ENCODE data around the gene MUC5B.

Gene MUC5B

DNA sequence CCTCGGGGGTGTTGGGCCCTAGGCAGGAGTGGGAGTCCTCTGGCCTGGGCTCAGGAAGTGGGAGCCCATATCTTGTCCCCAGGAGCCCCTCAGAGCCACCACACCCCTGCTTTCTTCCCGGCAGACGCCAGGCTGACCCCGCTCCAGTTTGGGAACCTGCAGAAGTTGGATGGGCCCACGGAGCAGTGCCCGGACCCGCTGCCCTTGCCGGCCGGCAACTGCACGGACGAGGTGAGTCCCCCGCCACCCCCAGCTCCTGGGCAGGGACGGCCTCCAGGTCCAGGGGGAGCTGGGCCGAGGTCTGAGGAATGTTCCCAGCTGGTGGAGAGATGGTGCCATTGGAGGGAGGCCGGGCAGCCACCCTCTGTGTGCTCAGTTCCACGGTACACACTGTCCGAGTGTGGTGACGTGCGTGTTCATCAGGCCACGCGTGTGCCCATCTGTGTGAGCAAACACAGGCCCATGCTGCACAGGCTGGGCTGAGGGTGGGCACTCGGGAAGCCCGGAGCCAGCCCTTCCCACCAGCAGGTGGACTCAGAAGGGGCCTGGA is 4.8 kb downstream of the MUC5B start:
- H3K9me3 ChIP-seq (ENCODE audit: control insufficient read depth, low read depth, low read length) = no peaks in the 10 kb centered on the region
- H3K4me1 ChIP-seq (ENCODE audit: control insufficient read depth, low read depth, low read length) = peaks cover 4% of the 10 kb centered on the region

DNA sequence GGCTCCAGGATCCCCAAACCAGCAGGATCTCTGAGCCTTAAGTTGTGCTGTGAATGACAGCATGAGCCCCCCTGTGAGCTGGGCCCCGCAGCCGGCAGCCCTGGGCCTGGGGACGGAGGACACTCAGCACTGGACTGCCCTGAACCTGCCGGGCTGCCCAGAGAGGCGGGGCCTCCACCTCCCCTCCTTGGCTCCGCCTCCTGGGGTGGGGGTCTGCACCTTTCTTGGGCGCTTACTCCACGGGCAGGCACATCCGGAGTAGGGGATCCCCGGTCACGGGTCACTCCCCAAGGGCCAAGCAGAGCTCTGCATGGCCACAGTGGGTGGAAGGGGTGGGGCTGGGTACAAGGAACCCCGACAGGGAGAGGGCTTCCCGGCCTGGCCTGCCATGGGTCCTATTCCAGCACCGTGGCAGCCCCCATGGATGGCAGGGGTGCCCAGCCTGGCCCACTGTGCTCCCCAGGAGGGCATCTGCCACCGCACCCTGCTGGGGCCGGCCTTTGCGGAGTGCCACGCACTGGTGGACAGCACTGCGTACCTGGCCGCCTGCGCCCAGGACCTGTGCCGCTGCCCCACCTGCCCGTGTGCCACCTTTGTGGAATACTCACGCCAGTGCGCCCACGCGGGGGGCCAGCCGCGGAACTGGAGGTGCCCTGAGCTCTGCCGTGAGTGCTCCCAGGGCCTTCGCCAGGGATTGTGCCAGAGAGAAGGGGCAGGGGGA is 5.4 kb downstream of the MUC5B start:
- Histone ChIP-seq H3K27ac (ENCODE audit: low read length) (no peak overlapping the region), H3K27me3 (ENCODE audit: control insufficient read depth, insufficient read depth, low read length) (no peaks in the 10 kb centered on the region), H3K36me3 (ENCODE audit: control insufficient read depth, low read depth, low read length) (no peaks in the 10 kb centered on the region), H3K9me3 (ENCODE audit: control insufficient read depth, low read depth, low read length) (no peaks in the 10 kb centered on the region), H3K9ac (ENCODE audit: low read length) (no peak overlapping the region), H3K4me1 (ENCODE audit: control insufficient read depth, low read depth, low read length) (peaks cover 4% of the 10 kb centered on the region), H3K4me3 (ENCODE audit: low read length) (no peak overlapping the region)

More for the DNA sequence above, 4.8 kb downstream of the MUC5B start:
- H3K36me3 ChIP-seq (ENCODE audit: control insufficient read depth, low read depth, low read length) = no peaks in the 10 kb centered on the region
- no peak overlapping the region for H3K27ac ChIP-seq (ENCODE audit: low read length)
- no peak overlapping the region for H3K4me3 ChIP-seq (ENCODE audit: low read length)
- no peaks in the 10 kb centered on the region for H3K27me3 ChIP-seq (ENCODE audit: control insufficient read depth, insufficient read depth, low read length)
- H3K9ac ChIP-seq (ENCODE audit: low read length) = no peak overlapping the region

DNA sequence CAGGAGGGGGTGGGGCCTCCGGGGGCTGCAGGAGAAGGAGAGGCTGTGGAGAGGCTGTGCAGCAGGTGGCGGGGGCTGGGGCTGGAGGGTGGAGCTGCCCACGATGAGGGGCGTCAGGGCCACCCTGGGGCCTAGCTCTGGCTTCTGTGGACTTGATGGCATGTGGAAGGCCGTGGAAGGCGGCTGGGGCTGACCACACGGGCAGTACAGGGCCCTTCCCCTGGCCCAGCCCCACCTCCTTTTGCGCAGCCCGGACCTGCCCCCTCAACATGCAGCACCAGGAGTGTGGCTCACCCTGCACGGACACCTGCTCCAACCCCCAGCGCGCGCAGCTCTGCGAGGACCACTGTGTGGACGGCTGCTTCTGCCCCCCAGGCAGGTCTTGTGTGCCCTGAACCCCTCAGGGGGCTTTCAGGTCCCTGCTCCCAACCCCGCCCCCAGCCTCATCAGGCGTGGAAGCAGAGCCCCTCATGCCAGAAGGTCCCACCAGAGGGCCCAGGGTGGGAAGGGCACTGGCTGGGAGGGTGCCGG is 6.1 kb downstream of the MUC5B start:
- Histone ChIP-seq H3K9ac (ENCODE audit: low read length) (no peak overlapping the region), H3K4me3 (ENCODE audit: low read length) (no peak overlapping the region), H3K27ac (ENCODE audit: low read length) (no peak overlapping the region), H3K9me3 (ENCODE audit: control insufficient read depth, low read depth, low read length) (no peaks in the 10 kb centered on the region), H3K27me3 (ENCODE audit: control insufficient read depth, insufficient read depth, low read length) (no peaks in the 10 kb centered on the region), H3K4me1 (ENCODE audit: control insufficient read depth, low read depth, low read length) (peaks cover 4% of the 10 kb centered on the region), H3K36me3 (ENCODE audit: control insufficient read depth, low read depth, low read length) (no peaks in the 10 kb centered on the region)

DNA sequence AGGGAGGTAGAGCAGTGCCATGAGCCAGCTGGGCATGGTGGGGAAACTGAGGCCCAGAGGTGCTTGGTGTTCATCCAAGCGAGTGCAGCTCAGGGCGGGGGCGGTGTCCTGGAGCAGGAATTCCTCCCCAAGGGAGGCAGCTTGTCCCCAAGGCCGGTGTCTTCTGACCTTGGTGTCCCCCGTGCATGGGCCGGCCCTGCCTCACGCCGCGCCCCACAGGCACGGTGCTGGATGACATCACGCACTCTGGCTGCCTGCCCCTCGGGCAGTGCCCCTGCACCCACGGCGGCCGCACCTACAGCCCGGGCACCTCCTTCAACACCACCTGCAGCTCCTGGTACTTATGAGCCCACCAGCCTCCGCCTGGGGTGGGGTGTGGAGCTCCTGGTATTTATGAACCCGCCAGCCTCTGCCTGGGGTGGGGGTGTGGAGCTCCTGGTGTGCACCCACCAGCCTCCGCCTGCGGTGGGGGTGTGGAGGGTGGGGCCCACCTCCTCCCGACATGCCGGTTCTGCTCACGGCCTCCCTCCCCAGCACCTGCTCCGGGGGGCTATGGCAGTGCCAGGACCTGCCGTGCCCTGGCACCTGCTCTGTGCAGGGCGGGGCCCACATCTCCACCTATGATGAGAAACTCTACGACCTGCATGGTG is 6.7 kb downstream of the MUC5B start:
- no peak overlapping the region for H3K4me3 ChIP-seq (ENCODE audit: low read length)
- peaks cover 3% of the 10 kb centered on the region for H3K4me1 ChIP-seq (ENCODE audit: control insufficient read depth, low read depth, low read length)
- no peaks in the 10 kb centered on the region for H3K9me3 ChIP-seq (ENCODE audit: control insufficient read depth, low read depth, low read length)
- H3K27me3 ChIP-seq (ENCODE audit: control insufficient read depth, insufficient read depth, low read length) = no peaks in the 10 kb centered on the region
- no peak overlapping the region for H3K9ac ChIP-seq (ENCODE audit: low read length)
- no peak overlapping the region for H3K27ac ChIP-seq (ENCODE audit: low read length)
- H3K36me3 ChIP-seq (ENCODE audit: control insufficient read depth, low read depth, low read length) = no peaks in the 10 kb centered on the region

DNA sequence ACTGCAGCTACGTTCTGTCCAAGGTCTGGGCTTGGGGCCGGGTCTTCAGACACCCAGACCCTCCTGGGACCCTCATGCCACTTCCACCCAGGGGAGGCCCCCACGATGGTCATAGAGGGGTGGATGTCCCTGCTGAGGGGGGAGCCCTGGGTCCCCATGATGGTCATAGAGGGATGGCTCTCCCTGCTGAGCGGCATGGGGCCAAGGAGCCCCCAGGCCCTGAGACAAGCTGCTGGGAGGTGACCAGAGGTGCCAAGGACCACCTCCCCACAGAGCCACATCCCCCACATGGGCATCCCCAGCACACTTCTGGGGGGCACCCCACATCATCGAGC is 7.2 kb downstream of the MUC5B start:
- H3K9me3 ChIP-seq (ENCODE audit: control insufficient read depth, low read depth, low read length) = no peaks in the 10 kb centered on the region
- H3K27me3 ChIP-seq (ENCODE audit: control insufficient read depth, insufficient read depth, low read length) = no peaks in the 10 kb centered on the region
- no peak overlapping the region for H3K9ac ChIP-seq (ENCODE audit: low read length)
- no peak overlapping the region for H3K4me3 ChIP-seq (ENCODE audit: low read length)
- H3K27ac ChIP-seq (ENCODE audit: low read length) = no peak overlapping the region
- no peaks in the 10 kb centered on the region for H3K36me3 ChIP-seq (ENCODE audit: control insufficient read depth, low read depth, low read length)
- no peaks in the 10 kb centered on the region for H3K4me1 ChIP-seq (ENCODE audit: control insufficient read depth, low read depth, low read length)

DNA sequence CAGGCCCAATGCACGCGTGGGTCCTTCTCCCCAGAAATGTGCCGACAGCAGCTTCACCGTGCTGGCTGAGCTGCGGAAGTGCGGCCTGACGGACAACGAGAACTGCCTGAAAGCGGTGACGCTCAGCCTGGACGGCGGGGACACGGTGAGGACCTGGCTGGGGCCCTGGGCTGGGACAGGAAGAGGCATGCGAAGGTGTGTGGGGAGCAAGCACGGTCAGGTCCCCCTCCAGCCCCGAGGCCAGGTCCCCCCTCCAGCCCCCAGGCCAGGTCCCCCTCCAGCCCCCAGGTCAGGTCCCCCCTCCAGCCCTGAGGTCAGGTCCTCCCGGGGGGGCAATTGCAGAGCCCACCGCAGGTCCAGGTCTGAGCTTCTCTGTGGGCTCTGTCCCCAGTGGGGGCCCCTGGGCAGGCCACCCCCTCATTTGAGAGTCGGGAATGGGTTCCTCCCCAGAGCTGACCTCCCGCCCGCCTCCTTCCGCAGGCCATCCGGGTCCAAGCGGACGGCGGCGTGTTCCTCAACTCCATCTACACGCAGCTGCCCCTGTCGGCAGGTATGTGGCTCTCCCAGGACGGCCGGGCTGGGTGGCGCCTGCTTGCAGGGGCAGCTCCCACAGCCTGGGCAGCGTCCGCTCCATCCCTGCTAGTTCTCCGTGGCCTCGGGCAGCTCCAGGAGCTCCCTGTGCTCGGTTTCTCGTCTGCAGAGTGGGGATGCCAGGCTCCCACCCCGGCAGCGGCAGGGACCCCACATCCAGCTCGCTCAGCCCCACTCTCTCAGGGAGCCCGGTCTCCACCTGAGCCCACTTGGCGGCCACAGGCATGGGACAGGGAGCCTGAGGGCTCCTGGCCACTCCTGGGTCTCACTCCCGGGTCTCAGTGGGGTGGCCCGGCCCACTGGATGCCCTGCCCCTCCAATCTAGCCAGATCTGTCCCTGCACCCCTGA is 7.9 kb downstream of the MUC5B start:
- no peaks in the 10 kb centered on the region for H3K27me3 ChIP-seq (ENCODE audit: control insufficient read depth, insufficient read depth, low read length)

DNA sequence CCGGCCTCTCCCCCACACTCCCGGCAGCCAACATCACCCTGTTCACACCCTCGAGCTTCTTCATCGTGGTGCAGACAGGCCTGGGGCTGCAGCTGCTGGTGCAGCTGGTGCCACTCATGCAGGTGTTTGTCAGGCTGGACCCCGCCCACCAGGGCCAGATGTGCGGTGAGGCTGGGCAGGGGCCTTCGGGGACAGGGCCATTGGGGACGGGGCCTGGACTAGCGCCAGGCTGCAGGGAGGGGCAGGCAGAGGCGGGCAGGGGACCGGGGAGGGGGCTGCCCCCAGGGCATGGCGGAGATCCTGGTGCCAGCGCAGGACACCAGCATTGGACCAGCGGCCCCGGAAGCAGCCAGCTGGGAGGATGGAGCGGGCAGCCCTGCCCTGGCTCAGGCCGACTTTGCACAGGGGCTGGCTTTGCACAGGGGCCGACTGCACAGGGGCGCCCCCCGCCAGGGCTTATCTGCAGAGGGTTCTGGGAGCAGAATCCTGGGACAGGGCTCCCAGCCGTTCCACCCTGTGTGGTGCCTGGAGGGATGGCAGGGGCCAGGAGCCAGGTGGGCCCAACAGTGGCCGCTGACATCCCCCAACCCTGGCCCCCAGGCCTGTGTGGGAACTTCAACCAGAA is 8.6 kb downstream of the MUC5B start:
- no peaks in the 10 kb centered on the region for H3K27me3 ChIP-seq (ENCODE audit: control insufficient read depth, insufficient read depth, low read length)
- H3K4me3 ChIP-seq (ENCODE audit: low read length) = no peak overlapping the region
- no peaks in the 10 kb centered on the region for H3K36me3 ChIP-seq (ENCODE audit: control insufficient read depth, low read depth, low read length)

More for the DNA sequence above, 7.9 kb downstream of the MUC5B start:
- Histone ChIP-seq H3K9ac (ENCODE audit: low read length) (no peak overlapping the region), H3K4me3 (ENCODE audit: low read length) (no peak overlapping the region), H3K27ac (ENCODE audit: low read length) (no peak overlapping the region), H3K4me1 (ENCODE audit: control insufficient read depth, low read depth, low read length) (no peaks in the 10 kb centered on the region), H3K9me3 (ENCODE audit: control insufficient read depth, low read depth, low read length) (no peaks in the 10 kb centered on the region), H3K36me3 (ENCODE audit: control insufficient read depth, low read depth, low read length) (no peaks in the 10 kb centered on the region)

DNA sequence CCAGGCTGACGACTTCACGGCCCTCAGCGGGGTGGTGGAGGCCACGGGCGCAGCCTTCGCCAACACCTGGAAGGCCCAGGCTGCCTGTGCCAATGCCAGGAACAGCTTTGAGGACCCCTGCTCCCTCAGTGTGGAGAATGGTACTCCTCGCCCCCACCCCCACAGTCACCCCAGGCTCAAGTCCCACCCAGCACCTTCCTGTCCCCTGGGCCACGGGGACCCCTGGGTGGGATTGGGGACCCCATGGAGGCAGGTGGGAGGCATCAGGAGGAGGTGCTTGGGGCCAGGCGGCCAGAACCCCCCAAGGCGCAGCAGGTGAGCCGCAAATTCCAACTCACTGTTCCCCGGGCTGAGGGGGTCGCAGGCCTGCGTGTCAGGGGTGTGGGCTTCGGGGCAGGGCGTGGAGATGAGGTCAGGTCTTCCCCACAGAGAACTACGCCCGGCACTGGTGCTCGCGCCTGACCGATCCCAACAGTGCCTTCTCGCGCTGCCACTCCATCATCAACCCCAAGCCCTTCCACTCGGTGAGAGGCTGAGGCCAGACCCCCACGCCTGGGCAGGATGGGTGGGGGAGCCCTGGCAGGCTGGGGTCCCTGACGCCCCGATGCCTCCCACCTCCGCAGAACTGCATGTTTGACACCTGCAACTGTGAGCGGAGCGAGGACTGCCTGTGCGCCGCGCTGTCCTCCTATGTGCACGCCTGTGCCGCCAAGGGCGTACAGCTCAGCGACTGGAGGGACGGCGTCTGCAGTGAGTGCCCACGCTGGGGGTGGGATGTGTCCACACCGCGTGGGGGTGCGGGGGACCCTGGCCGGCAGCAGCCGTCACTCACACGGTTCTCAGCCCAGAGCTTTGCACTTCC is 9.4 kb downstream of the MUC5B start:
- Histone ChIP-seq H3K36me3 (ENCODE audit: control insufficient read depth, low read depth, low read length) (no peaks in the 10 kb centered on the region), H3K27ac (ENCODE audit: low read length) (no peak overlapping the region), H3K9ac (ENCODE audit: low read length) (no peak overlapping the region), H3K9me3 (ENCODE audit: control insufficient read depth, low read depth, low read length) (no peaks in the 10 kb centered on the region), H3K4me3 (ENCODE audit: low read length) (no peak overlapping the region), H3K27me3 (ENCODE audit: control insufficient read depth, insufficient read depth, low read length) (no peaks in the 10 kb centered on the region), H3K4me1 (ENCODE audit: control insufficient read depth, low read depth, low read length) (no peaks in the 10 kb centered on the region)

More for the DNA sequence above, 8.6 kb downstream of the MUC5B start:
- H3K9ac ChIP-seq (ENCODE audit: low read length) = no peak overlapping the region
- H3K4me1 ChIP-seq (ENCODE audit: control insufficient read depth, low read depth, low read length) = no peaks in the 10 kb centered on the region
- H3K9me3 ChIP-seq (ENCODE audit: control insufficient read depth, low read depth, low read length) = no peaks in the 10 kb centered on the region
- H3K27ac ChIP-seq (ENCODE audit: low read length) = no peak overlapping the region

DNA sequence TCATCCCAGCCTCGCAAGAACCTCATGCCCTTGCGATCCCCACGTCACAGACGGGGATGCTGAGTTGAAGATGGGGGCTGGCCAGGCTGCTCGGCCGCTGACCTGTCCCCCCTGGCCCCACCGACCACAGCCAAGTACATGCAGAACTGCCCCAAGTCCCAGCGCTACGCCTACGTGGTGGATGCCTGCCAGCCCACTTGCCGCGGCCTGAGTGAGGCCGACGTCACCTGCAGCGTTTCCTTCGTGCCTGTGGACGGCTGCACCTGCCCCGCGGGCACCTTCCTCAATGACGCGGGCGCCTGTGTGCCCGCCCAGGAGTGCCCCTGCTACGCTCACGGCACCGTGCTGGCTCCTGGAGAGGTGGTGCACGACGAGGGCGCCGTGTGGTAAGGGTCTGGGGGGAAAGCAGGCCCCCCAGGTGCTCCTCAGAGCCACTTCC is 10.0 kb downstream of the MUC5B start:
- no peak overlapping the region for H3K9ac ChIP-seq (ENCODE audit: low read length)
- H3K27ac ChIP-seq (ENCODE audit: low read length) = no peak overlapping the region
- no peaks in the 10 kb centered on the region for H3K4me1 ChIP-seq (ENCODE audit: control insufficient read depth, low read depth, low read length)
- no peaks in the 10 kb centered on the region for H3K27me3 ChIP-seq (ENCODE audit: control insufficient read depth, insufficient read depth, low read length)
- no peaks in the 10 kb centered on the region for H3K36me3 ChIP-seq (ENCODE audit: control insufficient read depth, low read depth, low read length)
- no peaks in the 10 kb centered on the region for H3K9me3 ChIP-seq (ENCODE audit: control insufficient read depth, low read depth, low read length)
- H3K4me3 ChIP-seq (ENCODE audit: low read length) = no peak overlapping the region

DNA sequence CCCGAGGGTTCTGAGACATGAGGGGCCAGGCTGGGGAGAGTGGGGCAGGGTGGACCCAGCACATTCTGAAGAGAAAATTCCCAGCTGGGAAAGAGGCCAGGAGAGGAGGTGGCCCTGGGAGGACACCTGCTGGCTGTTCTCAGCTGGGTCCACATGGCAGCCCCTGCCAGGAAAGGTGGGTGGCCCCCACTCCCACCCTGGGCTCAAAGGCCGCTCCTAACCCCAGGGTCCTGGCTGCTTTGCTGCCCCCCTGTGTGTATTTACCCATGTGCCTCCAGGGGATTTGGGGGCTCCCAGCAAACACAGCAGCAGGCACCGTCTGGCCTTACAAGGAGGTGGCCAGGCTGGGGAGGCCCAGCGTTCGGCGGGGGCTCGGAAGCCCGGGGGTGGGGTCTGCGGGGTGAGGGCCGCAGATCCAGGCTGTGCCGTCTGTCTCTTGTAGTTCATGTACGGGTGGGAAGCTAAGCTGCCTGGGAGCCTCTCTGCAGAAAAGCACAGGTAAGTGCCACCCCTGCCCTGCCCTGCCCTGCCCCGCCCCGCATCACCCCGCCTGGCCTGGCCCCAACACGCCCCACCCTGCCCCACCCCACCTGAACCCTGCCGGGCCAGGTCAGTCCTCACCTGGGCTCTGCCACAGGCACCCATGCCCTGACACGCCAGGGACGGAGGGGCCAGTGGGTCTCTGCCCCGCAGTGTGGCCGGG is 10.6 kb downstream of the MUC5B start:
- no peaks in the 10 kb centered on the region for H3K4me1 ChIP-seq (ENCODE audit: control insufficient read depth, low read depth, low read length)
- no peaks in the 10 kb centered on the region for H3K9me3 ChIP-seq (ENCODE audit: control insufficient read depth, low read depth, low read length)
- H3K27ac ChIP-seq (ENCODE audit: low read length) = no peak overlapping the region
- H3K36me3 ChIP-seq (ENCODE audit: control insufficient read depth, low read depth, low read length) = no peaks in the 10 kb centered on the region
- H3K27me3 ChIP-seq (ENCODE audit: control insufficient read depth, insufficient read depth, low read length) = no peaks in the 10 kb centered on the region
- H3K4me3 ChIP-seq (ENCODE audit: low read length) = no peak overlapping the region
- no peak overlapping the region for H3K9ac ChIP-seq (ENCODE audit: low read length)

Data from iPS-18a (cell line).